Astrocyte of the spinal cord (primary cell): ENCODE results near the gene LMBR1L.

Experiments
- DNase-seq: peaks from one replicate; pipeline ENCODE4 v3.0.0; 2011; ENCODE audit warnings: low read depth, low spot score
- H3K4me3 ChIP-seq: 2 replicates; pipeline ENCODE4 v1.5.1; 2011; ENCODE audit warnings: low read depth, mild to moderate bottlenecking, low read length, moderate library complexity
- in situ Hi-C: cut with HindIII; loops from 2 replicates; pipeline ENCODE4 v1.10.0; 2017; ENCODE audit warnings: low sequenced_read_pairs
- TF ChIP-seq, protein P1 (sequence below): IDR thresholded peaks from 2 replicates; pipeline ENCODE4 v1.5.1; 2012; ENCODE audit warnings: low read depth, mild to moderate bottlenecking, low read length, inconsistent platforms

LMBR1L gene

DNA sequence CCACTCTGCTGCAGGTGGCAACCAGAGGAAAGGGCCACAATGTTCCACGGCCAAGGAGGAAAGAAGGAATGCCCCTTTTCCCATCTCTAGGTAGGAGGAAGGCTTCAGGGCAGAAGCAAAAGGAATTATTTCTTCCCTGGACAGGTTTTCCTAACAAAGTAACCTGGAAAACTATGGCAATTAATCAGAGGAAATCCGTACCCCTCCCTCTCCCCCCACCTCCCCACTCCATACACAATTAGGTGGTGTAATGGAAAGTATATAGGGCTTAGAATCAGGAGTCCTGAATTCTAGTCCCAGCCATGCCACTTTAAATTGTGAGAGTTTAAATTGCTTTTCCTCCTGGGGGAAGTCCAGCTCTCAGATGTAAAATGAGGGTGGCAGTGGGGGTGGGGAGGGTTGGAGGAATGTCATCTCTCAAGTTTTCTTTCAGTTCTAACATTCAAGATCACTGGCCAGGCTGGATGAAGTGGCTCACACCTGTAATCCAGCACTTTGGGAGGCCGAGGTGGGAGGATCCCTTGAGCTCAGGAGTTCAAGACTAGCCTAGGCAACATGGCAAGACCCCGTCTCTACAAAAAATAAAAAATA is 17.7 kb downstream of the LMBR1L start:
- no peak for DNase-seq
- TF ChIP-seq, protein P1, sequence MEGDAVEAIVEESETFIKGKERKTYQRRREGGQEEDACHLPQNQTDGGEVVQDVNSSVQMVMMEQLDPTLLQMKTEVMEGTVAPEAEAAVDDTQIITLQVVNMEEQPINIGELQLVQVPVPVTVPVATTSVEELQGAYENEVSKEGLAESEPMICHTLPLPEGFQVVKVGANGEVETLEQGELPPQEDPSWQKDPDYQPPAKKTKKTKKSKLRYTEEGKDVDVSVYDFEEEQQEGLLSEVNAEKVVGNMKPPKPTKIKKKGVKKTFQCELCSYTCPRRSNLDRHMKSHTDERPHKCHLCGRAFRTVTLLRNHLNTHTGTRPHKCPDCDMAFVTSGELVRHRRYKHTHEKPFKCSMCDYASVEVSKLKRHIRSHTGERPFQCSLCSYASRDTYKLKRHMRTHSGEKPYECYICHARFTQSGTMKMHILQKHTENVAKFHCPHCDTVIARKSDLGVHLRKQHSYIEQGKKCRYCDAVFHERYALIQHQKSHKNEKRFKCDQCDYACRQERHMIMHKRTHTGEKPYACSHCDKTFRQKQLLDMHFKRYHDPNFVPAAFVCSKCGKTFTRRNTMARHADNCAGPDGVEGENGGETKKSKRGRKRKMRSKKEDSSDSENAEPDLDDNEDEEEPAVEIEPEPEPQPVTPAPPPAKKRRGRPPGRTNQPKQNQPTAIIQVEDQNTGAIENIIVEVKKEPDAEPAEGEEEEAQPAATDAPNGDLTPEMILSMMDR = no peak
- in situ Hi-C loops = no loop called here
- H3K4me3 ChIP-seq = no peak overlapping the region

- DNase-seq = peak; percentile 35
- peak overlapping the region; percentile 26 for H3K4me3 ChIP-seq
- TF ChIP-seq, protein P1 = peak; percentile 64
- in situ Hi-C loops = no loop called here
These were observed 18.4 kb downstream of the LMBR1L start for GRCh38 chr12:49092086-49092815.

DNA sequence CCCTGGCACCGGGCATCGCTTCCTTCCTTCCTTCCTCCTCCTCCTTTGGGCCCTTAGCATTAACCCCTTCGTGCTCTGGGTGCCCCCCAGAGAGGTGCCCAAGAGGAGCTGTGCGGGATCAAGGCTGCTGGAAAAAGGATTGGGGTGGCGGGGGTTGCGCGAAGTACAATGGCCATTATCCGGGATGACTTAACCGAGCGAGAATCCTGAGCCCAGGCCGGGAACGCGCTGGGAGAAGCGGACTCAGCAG is 18.9 kb downstream of the LMBR1L start:
- in situ Hi-C loops = no loop called here
- TF ChIP-seq, protein P1 = no peak
- H3K4me3 ChIP-seq = peak overlapping the region; percentile 26

DNA sequence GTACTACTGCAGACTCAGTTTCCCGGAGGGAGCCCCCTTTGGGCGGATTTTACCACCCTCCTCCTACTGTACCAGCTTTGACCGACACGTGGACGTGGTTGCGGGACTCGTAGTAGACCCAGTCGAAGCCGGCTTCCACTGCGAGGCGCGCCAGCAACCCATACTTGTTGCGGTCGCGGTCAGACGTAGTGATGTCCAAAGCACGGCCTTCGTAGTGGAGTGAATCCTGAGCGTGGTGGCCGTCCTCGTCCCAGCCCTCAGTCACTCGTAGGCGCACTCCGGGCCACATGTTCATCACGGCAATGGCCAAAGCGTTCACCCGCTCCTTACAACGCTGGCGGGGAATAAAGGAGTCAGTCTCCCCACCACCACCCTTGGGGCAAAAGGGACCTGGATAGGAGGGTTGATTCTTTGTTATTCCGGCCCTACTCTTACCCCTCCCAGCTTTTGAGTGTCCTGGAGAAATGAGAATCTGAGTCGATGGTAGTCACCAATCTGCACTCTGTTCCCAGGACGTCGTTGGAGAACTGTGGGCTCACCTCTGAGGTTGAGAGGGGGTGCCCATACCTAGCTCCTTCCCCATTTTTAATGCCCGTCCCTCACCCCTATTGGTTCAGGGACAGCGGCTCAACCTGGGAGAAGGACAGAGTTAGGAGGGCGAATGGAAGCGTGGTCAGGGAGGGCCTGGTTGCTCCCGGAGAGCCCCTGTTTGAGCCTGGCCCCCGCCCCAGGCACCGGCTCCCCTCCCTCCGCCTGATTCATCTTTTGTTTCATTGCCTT is 19.4 kb downstream of the LMBR1L start:
- H3K4me3 ChIP-seq = peak overlapping the region; percentile 26
- in situ Hi-C loops = no loop called here
- TF ChIP-seq, protein P1 = no peak
- DNase-seq = no peak

More for the DNA sequence above, 18.9 kb downstream of the LMBR1L start:
- no peak for DNase-seq

DNA sequence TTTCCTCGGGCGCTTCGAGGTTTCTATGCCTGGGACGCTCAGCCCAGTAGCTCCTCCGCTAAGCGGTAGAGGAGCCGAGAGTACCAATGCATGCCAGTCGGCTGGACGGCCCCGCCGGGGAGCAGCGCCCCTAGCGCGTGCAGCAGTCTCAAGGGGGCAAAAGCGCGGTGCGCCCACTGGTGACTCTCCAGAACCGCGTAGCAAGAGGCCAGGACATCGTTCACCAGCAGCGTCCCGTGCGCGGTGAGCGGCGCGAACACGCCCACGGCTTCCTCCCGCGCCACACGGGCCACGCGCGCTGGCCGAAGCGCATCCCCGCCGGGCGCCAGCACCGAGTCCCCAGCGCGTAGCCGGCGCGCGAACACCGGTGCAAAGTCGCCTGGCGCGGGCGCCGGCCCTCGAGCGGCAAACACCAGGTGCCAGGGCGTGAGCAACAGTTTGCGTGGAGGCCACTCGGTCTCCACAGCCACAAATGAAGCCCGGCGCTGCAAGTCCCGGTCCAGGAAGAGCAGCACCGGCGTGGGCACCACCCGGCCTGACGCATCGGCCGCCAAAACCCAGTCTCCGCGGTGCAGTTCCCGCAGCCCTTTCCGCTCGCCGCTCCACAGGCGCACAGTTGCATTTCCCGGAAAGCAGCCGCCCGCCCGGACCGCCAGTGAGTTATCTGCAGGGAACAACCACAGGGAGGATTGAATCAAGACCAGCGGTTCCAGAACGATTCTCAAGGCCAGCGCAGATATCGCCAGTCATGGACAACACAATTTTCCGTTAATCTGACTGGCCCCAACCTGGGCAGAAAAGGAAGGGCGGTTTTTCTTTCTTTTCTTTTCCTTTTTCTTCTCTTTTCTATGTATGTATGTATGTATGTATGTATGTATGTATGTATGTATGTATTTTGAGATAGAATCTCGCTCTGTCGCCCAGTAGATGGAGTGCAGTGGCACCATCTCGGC is 20.6 kb downstream of the LMBR1L start:
- TF ChIP-seq, protein P1 = peak; percentile 34
- peak overlapping the region; percentile 22 for H3K4me3 ChIP-seq
- peak; percentile 59 for DNase-seq
- in situ Hi-C loops = no loop called here

DNA sequence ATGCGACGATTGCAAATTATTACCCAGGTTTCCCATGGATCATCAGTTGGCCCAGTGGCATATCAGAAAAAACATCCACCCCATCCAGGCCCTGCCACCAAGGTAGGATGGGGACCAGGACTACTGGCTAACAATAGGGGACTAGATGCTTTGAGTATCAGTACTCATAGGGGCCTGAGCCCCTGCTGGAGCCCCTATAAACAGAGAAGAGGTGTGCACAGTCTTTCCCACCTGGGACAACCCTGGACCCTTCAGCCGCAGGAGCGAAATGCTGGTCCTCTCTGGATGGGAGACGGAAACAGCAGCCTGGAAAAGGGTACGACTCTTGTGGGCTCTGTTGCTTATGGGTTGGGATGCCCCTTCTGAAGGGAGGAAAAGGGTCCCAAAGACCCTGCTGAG is 21.7 kb downstream of the LMBR1L start:
- no peak overlapping the region for H3K4me3 ChIP-seq
- DNase-seq = no peak
- in situ Hi-C loops = no loop called here
- TF ChIP-seq, protein P1 = no peak
